Epithelial cell of esophagus (primary cell): Measurements from ENCODE around the gene NEDD1.

Experiments used
- DNase-seq: peaks from one replicate; pipeline ENCODE4 v3.0.0; 2010; ENCODE audit warnings: low read depth
- H3K4me3 ChIP-seq: 2 replicates; pipeline ENCODE4 v1.5.1; 2011; ENCODE audit warnings: mild to moderate bottlenecking, low read length, control low read depth
- TF ChIP-seq, protein P1 (sequence below): IDR thresholded peaks from 2 replicates; pipeline ENCODE4 v1.5.1; 2011; ENCODE audit warnings: low read depth, mild to moderate bottlenecking, low read length, control low read depth, inconsistent platforms; ENCODE audit not compliant: insufficient read depth; ENCODE audit errors: missing control alignments

NEDD1 gene

DNA sequence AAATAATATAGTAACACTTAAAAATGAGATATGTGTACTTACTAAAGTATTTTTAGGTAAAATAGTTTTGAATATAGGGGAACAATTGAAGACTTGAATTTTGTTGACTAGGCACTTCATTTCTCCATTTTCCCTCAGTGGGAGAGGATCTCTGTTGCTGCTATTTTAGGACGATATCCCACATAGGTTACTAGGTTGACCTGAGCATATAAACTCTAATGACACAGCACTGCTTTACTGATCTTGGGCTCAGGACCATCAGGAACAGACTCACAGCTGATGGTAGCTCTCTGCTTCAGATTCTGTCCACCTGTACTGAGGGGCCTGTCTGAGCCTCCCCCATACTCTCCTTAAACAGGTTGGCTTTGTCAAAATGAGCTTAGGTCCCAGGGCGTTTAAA is 5.9 kb downstream of the NEDD1 start:
- H3K4me3 ChIP-seq, result no peak overlapping the region
- TF ChIP-seq, protein P1, sequence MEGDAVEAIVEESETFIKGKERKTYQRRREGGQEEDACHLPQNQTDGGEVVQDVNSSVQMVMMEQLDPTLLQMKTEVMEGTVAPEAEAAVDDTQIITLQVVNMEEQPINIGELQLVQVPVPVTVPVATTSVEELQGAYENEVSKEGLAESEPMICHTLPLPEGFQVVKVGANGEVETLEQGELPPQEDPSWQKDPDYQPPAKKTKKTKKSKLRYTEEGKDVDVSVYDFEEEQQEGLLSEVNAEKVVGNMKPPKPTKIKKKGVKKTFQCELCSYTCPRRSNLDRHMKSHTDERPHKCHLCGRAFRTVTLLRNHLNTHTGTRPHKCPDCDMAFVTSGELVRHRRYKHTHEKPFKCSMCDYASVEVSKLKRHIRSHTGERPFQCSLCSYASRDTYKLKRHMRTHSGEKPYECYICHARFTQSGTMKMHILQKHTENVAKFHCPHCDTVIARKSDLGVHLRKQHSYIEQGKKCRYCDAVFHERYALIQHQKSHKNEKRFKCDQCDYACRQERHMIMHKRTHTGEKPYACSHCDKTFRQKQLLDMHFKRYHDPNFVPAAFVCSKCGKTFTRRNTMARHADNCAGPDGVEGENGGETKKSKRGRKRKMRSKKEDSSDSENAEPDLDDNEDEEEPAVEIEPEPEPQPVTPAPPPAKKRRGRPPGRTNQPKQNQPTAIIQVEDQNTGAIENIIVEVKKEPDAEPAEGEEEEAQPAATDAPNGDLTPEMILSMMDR, result no peak
- no peak for DNase-seq

- H3K4me3 ChIP-seq, result no peak overlapping the region
- peak; percentile 5 for DNase-seq
- TF ChIP-seq, protein P1, result no peak
Observed at GRCh38 chr12:96919510-96920210, 12.6 kb downstream of the NEDD1 start.

DNA sequence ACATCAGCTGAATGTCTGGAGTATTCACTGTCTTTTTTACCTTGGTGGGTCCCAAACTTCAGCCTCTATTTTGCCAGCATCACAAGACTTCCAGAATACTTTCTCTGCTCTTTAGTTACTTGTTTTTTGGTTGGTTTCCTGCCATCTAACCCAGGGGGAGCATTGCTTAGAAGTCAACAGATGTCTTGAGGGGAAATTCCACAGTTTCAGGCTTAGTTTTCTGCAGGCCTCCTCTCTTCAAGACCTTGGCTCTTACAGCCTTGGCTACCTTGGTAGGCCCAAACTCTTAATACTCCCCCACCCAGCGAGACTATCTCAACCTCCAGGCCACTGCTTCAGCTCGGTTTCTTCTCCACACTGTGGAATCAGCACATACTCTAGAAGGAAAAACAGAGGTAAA is 41.7 kb downstream of the NEDD1 start:
- no peak overlapping the region for H3K4me3 ChIP-seq
- TF ChIP-seq, protein P1, result no peak
- DNase-seq, result no peak

DNA sequence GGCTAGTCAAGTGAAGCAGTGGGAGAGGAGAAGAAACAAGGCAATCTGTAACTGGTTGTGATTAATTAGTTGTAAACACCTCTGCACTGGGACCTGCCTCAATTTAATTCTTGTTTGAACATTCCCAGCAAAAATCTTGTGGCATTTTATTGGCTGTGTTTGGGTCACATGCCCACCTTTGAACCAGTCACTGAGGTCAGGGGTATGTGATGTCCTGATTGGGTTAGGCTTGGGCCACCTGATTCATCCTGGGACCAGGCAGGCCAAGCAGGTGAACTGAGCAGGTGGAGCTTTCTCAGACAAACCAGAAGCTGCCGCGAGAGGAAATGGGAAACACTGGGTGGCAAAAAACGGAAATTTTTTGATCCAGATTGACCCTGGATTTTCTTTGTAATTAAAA is 72.5 kb downstream of the NEDD1 start:
- H3K4me3 ChIP-seq, result no peak overlapping the region
- TF ChIP-seq, protein P1, result no peak
- DNase-seq, result no peak

GRCh38 chr12:96980991-96981414 is 73.9 kb downstream of the NEDD1 start:
- TF ChIP-seq, protein P1, result no peak
- peak; percentile 29 for DNase-seq
- no peak overlapping the region for H3K4me3 ChIP-seq

GRCh38 chr12:96981911-96982310 is 74.9 kb downstream of the NEDD1 start:
- no peak for DNase-seq
- TF ChIP-seq, protein P1, result no peak
- H3K4me3 ChIP-seq, result no peak overlapping the region

- no peak overlapping the region for H3K4me3 ChIP-seq
- no peak for DNase-seq
Observed at GRCh38 chr12:96982671-96983070, 75.6 kb downstream of the NEDD1 start.

More at GRCh38 chr12:96982671-96983070, 75.6 kb downstream of the NEDD1 start:
- TF ChIP-seq, protein P1, result no peak
